PC-3 (cell line): Measurements from ENCODE around the gene RAMP1. TPM values are rescaled to one million over a fixed set of nuclear protein-coding genes. Genes with fewer than 3 reads are reported as not detected.
A peak's percentile ranks its signal among the peaks of the same experiment; 100 is the strongest.

Experiments used
- ATAC-seq: fragments of 200-7000 bp; cut with Tn5 transposase; 2 replicates; pipeline ENCODE4 v1.9.1; 2020; ENCODE audit warnings: mild to moderate bottlenecking, moderate library complexity
- BruUV-seq: library from RNA; stranded (reverse); fragments of 400-500 nt; replicated peaks from 2 replicates; lab custom pipeline; 2021; lab: Mats Ljungman, UMichigan
- CTCF ChIA-PET: fragments of 300-600 bp; sonication (Branson Sonifier 250); formaldehyde crosslinking; loops from one replicate; lab custom pipeline; 2022; ENCODE audit warnings: antibody characterized with exemption; lab: Charles Lee
- POLR2A ChIA-PET: fragments of 300-600 bp; sonication (Branson Sonifier 250); formaldehyde crosslinking; loops from one replicate; lab custom pipeline; 2022; ENCODE audit warnings: antibody characterized with exemption; ENCODE audit not compliant: unreplicated experiment; lab: Charles Lee
- DNase-seq: peaks from one replicate; pipeline ENCODE4 v3.0.0-alpha.2; 2015
- H2AFZ ChIP-seq: fragments of 300-600 bp; sonication (generic); 2 replicates; pipeline ENCODE4 v1.6.0; 2016; ENCODE audit warnings: antibody characterized with exemption, low read length
- H3F3A ChIP-seq: fragments of 300-600 bp; sonication (generic); one replicate; pipeline ENCODE4 v1.6.0; 2017; ENCODE audit warnings: antibody characterized with exemption, low read length, control low read depth, mild to moderate bottlenecking; ENCODE audit not compliant: unreplicated experiment
- H3K27ac ChIP-seq: fragments of 300-600 bp; sonication (generic); 2 replicates; pipeline ENCODE4 v1.5.1; 2016; ENCODE audit warnings: mild to moderate bottlenecking, low read length
- H3K27me3 ChIP-seq: fragments of 300-600 bp; sonication (generic); 2 replicates; pipeline ENCODE4 v1.6.1; 2016; ENCODE audit warnings: low read length, mixed read lengths
- H3K36me3 ChIP-seq: fragments of 300-600 bp; sonication (generic); 2 replicates; pipeline ENCODE4 v1.6.1; 2016; ENCODE audit warnings: low read depth, mixed run types, low read length, mixed read lengths
- H3K4me1 ChIP-seq: fragments of 300-600 bp; sonication (generic); 2 replicates; pipeline ENCODE4 v1.5.1; 2016; ENCODE audit warnings: low read length; ENCODE audit not compliant: insufficient read depth
- H3K4me2 ChIP-seq: fragments of 300-600 bp; sonication (generic); 2 replicates; pipeline ENCODE4 v1.6.0; 2016; ENCODE audit warnings: low read length
- H3K4me3 ChIP-seq: fragments of 300-600 bp; sonication (generic); 2 replicates; pipeline ENCODE4 v1.5.1; 2016; ENCODE audit warnings: mild to moderate bottlenecking, low read length, mixed read lengths
- H3K79me2 ChIP-seq: fragments of 300-600 bp; sonication (generic); 2 replicates; pipeline ENCODE4 v1.6.1; 2017; ENCODE audit warnings: low read length, mixed read lengths
- H3K9ac ChIP-seq: fragments of 300-600 bp; sonication (generic); 2 replicates; pipeline ENCODE4 v1.6.0; 2016; ENCODE audit warnings: mild to moderate bottlenecking, low read length
- H3K9me2 ChIP-seq: fragments of 300-600 bp; sonication (generic); replicated peaks from 2 replicates; pipeline ENCODE4 v1.6.1; 2016; ENCODE audit warnings: mixed run types, low read length, mixed read lengths
- H3K9me3 ChIP-seq: fragments of 300-600 bp; sonication (generic); 2 replicates; pipeline ENCODE4 v1.6.1; 2016; ENCODE audit warnings: low read length, mixed read lengths
- H4K20me1 ChIP-seq: fragments of 300-600 bp; sonication (generic); 2 replicates; pipeline ENCODE4 v1.6.1; 2016; ENCODE audit warnings: low read length, mixed read lengths
- EZH2 ChIP-seq: fragments of 300-600 bp; sonication (generic); IDR thresholded peaks from one replicate; pipeline ENCODE4 v1.6.1; 2017; ENCODE audit warnings: antibody characterized with exemption, mild to moderate bottlenecking, low read length; ENCODE audit not compliant: unreplicated experiment
- EZH2phosphoT487 ChIP-seq: fragments of 300-600 bp; sonication (generic); IDR thresholded peaks from 2 replicates; pipeline ENCODE4 v1.6.1; 2018; ENCODE audit warnings: mild to moderate bottlenecking, antibody characterized with exemption, low read length, borderline replicate concordance
- intact Hi-C: fragments of 100-400 bp; cut with micrococcal nuclease; formaldehyde crosslinking; loops from 2 replicates; pipeline ENCODE4 v1.9.0; 2023
- total RNA-seq: library from RNA; depleted of rRNA; stranded (reverse); fragments of >200 nt; gene quantifications from 2 replicates; pipeline ENCODE4 v1.2.3, GENCODE V29; 2014
- TF ChIP-seq, protein P1 (sequence below): fragments of 300-600 bp; sonication (generic); conservative IDR thresholded peaks from 2 replicates; pipeline ENCODE4 v1.5.1; 2017; ENCODE audit warnings: antibody characterized with exemption, low read depth, mild to moderate bottlenecking, low read length

RAMP1 gene
- total RNA-seq, 1 experiment from 2014 or later, result 210 TPM

DNA sequence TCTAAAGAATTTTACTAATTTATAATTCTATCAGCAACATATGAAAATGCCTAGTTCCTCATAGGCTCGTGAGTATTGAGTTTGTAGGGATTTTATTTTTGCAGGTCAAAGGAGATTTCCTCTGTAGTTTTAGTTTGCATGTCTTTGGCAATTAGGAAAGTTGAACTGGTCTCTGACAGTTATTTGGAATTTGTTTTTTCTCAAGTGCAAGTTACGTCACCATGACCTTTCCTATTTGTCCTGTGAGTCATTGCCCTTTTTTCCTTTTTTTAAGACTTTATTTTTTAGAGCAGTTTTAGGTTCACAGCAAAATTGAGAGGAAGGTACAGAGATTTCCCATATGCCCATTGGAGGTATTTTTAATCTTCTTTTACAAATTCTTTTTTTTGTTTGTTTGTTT lies 29.0 kb downstream of the RAMP1 start:
- ChIA-PET CTCF (no interaction called here), POLR2A (no interaction called here)
- peak; percentile 55 for DNase-seq
- no peaks in the 10 kb centered on the region for H3K36me3 ChIP-seq
- peaks cover 11% of the 10 kb centered on the region for H3K4me1 ChIP-seq
- H4K20me1 ChIP-seq, result no peaks in the 10 kb centered on the region
- TF ChIP-seq EZH2phosphoT487 (no peak), EZH2 (no peak)
- TF ChIP-seq, protein P1, sequence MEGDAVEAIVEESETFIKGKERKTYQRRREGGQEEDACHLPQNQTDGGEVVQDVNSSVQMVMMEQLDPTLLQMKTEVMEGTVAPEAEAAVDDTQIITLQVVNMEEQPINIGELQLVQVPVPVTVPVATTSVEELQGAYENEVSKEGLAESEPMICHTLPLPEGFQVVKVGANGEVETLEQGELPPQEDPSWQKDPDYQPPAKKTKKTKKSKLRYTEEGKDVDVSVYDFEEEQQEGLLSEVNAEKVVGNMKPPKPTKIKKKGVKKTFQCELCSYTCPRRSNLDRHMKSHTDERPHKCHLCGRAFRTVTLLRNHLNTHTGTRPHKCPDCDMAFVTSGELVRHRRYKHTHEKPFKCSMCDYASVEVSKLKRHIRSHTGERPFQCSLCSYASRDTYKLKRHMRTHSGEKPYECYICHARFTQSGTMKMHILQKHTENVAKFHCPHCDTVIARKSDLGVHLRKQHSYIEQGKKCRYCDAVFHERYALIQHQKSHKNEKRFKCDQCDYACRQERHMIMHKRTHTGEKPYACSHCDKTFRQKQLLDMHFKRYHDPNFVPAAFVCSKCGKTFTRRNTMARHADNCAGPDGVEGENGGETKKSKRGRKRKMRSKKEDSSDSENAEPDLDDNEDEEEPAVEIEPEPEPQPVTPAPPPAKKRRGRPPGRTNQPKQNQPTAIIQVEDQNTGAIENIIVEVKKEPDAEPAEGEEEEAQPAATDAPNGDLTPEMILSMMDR, result no peak
- H3F3A ChIP-seq, result no peaks in the 10 kb centered on the region
- H3K4me2 ChIP-seq, result peak overlapping the region; percentile 12; the same call in 1 of the 2 replicates
- no peaks in the 10 kb centered on the region for H3K79me2 ChIP-seq
- ATAC-seq, result peak; percentile 55
- H3K9me2 ChIP-seq, result no peaks in the 10 kb centered on the region
- H2AFZ ChIP-seq, result no peak overlapping the region
- H3K9me3 ChIP-seq, result no peaks in the 10 kb centered on the region
- H3K27ac ChIP-seq, result 0 out of 2 replicates have a peak overlapping the region, but pooled peaks have one; percentile 6
- BruUV-seq, result no TSS peak
- H3K4me3 ChIP-seq, result no peak overlapping the region
- H3K27me3 ChIP-seq, result no peaks in the 10 kb centered on the region
- H3K9ac ChIP-seq, result no peak overlapping the region
- intact Hi-C loops, result loop anchor here (1.0 kb wide), 1 partner anchor 22 kb away; no protein-coding TSS in a partner anchor

DNA sequence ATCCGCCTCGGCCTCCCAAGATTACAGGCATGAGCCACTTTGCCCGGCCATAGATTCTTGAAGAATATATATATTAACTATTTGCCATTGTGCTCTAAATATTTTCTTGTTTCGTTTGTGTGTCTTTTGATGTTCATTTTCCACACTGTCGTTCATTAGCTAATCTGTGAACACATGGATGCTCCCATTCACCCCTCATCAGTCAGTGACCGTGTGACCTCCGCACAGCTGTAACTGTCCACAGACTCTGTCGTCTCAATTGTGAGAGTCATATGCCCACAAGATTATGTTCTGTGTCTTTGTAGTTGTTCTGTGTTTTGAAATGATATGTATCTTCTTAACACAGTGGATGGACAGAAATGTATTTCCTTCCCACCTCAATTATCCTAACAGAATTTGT lies 29.6 kb downstream of the RAMP1 start:
- ChIA-PET POLR2A (no interaction called here), CTCF (no interaction called here)
- DNase-seq (no peak), ATAC-seq (no peak)
- no TSS peak for BruUV-seq
- Histone ChIP-seq H3K27ac (no peak overlapping the region), H3K27me3 (no peaks in the 10 kb centered on the region), H3K4me2 (no peak overlapping the region), H3K79me2 (no peaks in the 10 kb centered on the region), H4K20me1 (no peaks in the 10 kb centered on the region), H3K4me1 (peaks cover 11% of the 10 kb centered on the region), H3K9me2 (no peaks in the 10 kb centered on the region), H2AFZ (no peak overlapping the region), H3K4me3 (no peak overlapping the region), H3F3A (no peaks in the 10 kb centered on the region), H3K9me3 (no peaks in the 10 kb centered on the region), H3K9ac (no peak overlapping the region), H3K36me3 (no peaks in the 10 kb centered on the region)
- intact Hi-C loops, result no loop called here
- TF ChIP-seq EZH2, result no peak
- TF ChIP-seq, protein P1, result no peak

DNA sequence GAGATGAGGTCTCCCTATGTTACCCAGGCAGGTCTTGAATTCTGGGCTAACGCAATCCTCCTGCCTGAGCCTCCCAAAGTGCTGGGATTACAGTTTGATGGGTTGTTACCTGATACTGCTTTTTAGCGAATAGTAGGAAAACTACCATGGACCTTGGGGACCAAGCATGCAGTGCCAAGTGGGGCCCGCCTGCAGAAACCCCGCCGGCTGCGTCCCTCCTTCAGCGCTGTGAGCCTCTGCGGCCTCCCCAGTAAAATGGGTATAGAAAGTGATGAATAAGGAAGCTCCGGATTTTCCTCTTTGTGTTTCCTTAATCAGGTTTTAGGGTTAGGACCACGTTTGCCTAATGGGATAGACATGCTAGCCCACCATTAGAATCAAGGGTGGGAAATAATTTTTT lies 30.4 kb downstream of the RAMP1 start:
- Histone ChIP-seq H4K20me1 (no peaks in the 10 kb centered on the region), H3K4me1 (peaks cover 11% of the 10 kb centered on the region), H3K4me2 (no peak overlapping the region), H3K27me3 (no peaks in the 10 kb centered on the region), H3K27ac (no peak overlapping the region), H3K9me2 (no peaks in the 10 kb centered on the region), H3K9ac (no peak overlapping the region), H3K36me3 (no peaks in the 10 kb centered on the region), H3K4me3 (no peak overlapping the region), H3F3A (no peaks in the 10 kb centered on the region), H3K9me3 (no peaks in the 10 kb centered on the region), H3K79me2 (no peaks in the 10 kb centered on the region), H2AFZ (no peak overlapping the region)
- DNase-seq (no peak), ATAC-seq (no peak)
- TF ChIP-seq, protein P1, result no peak
- TF ChIP-seq EZH2, result no peak
- no peak for TF ChIP-seq EZH2phosphoT487
- intact Hi-C loops, result no loop called here
- ChIA-PET POLR2A (no interaction called here), CTCF (no interaction called here)
- no TSS peak for BruUV-seq
